ENCODE data around the gene MMP3. TPM values are rescaled to one million over a fixed set of nuclear protein-coding genes. Genes with fewer than 3 reads are reported as not detected.

Gene MMP3
- total and polyA plus RNA-seq, 4 experiments from 2014 or later: not detected

GRCh38 chr11:102813484-102813883 lies 29.9 kb downstream of the MMP3 start:
- Histone ChIP-seq H3K9me3 (ENCODE audit: control insufficient read depth in 1 of 2, low read length in 2 of 2) (no peaks in the 10 kb centered on the region), H3K4me3 (ENCODE audit: low read length in 2 of 2) (no peak overlapping the region), H3K4me1 (ENCODE audit: insufficient read depth, low read length) (no peaks in the 10 kb centered on the region), H3K27ac (ENCODE audit: low read depth, low read length) (no peak overlapping the region), H3K27me3 (ENCODE audit: insufficient read depth, low read length) (no peaks in the 10 kb centered on the region), H3K36me3 (ENCODE audit: insufficient read depth, low read length) (no peaks in the 10 kb centered on the region)
- H3K4me3 Mint-ChIP-seq: no peak overlapping the region
- H3K4me1 Mint-ChIP-seq: no peaks in the 10 kb centered on the region
- ChIA-PET CTCF (ENCODE audit: partially characterized antibody) (no interaction called here), POLR2A (ENCODE audit: partially characterized antibody) (no interaction called here)
- H3K27ac Mint-ChIP-seq: no peak overlapping the region
- no peak for DNase-seq
- no peaks in the 10 kb centered on the region for H3K36me3 Mint-ChIP-seq
- peaks cover 0 to 6% of the 10 kb centered on the region in 2 donors for H3K27me3 Mint-ChIP-seq
- intact Hi-C loops (cut with micrococcal nuclease): no loop called here
- H3K9me3 Mint-ChIP-seq: peaks cover 6 to 21% (median 15%) of the 10 kb centered on the region in 8 donors

DNA sequence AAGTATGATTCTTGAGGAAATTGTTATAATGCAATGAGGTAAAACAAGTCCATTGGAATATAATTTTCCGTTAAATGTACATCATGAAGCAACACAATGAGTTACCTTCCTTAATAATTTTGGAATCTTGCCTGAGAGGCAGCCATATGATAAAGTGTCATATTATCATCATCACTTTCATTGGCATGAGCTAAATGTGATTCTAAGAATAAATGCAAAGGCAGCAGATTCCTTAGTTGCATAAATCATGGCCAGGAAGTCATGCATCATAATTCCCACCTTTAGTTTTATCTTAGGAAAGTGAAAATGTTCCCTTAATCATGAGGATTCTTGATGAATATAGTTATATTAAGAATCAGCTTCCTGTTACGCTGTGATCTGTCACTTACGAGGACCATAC lies 31.2 kb downstream of the MMP3 start:
- intact Hi-C loops (cut with micrococcal nuclease): no loop called here
- Histone ChIP-seq H3K9me3 (ENCODE audit: control insufficient read depth in 1 of 2, low read length in 2 of 2) (no peaks in the 10 kb centered on the region), H3K4me1 (ENCODE audit: insufficient read depth, low read length) (no peaks in the 10 kb centered on the region), H3K27ac (ENCODE audit: low read depth, low read length) (no peak overlapping the region), H3K27me3 (ENCODE audit: insufficient read depth, low read length) (no peaks in the 10 kb centered on the region), H3K4me3 (ENCODE audit: low read length in 2 of 2) (no peak overlapping the region), H3K36me3 (ENCODE audit: insufficient read depth, low read length) (no peaks in the 10 kb centered on the region)
- DNase-seq: no peak
- no peak overlapping the region for H3K27ac Mint-ChIP-seq
- ChIA-PET CTCF (ENCODE audit: partially characterized antibody) (no interaction called here), POLR2A (ENCODE audit: partially characterized antibody) (no interaction called here)
- H3K36me3 Mint-ChIP-seq: no peaks in the 10 kb centered on the region
- H3K27me3 Mint-ChIP-seq: peaks cover 3 to 4% of the 10 kb centered on the region in 2 donors
- no peak overlapping the region for H3K4me3 Mint-ChIP-seq
- peaks cover 2 to 12% (median 7%) of the 10 kb centered on the region in 8 donors for H3K9me3 Mint-ChIP-seq
- H3K4me1 Mint-ChIP-seq: no peaks in the 10 kb centered on the region

DNA sequence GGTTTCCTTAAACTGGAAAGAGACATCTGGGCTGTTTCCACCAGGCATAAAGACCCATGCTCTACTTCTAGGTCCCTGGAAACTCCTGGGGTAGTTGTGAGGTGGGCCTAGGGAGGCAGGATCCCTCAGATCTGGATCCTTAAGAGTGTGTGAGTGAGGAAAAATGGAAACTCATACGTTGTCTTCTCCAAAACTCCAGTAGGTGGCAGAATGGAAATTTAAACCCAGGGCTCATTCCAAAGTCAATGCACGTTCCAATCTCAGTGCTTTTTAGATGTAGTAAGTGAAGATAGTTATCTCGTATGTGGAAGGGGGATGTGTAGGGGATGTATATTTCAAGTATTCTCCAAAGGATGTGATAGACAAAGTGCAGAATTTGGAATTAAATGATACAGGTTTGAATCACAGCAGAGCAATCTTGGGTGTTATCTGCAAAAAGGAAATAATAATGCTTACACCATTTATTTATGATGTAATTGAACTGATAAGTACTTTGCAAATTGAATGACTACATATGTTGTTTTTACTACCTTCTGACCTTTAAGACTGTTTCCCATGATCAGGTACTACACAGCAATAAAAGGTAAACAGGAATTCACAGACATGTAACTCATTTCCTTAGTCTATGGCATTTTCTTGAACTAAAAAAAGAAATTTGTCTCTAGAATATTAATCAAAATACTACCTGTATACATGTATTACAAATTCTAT lies 32.3 kb downstream of the MMP3 start:
- Mint-ChIP-seq H3K9me3 (peaks cover 0 to 12% (median 3%) of the 10 kb centered on the region in 8 donors), H3K4me1 (no peaks in the 10 kb centered on the region), H3K4me3 (no peak overlapping the region), H3K27ac (no peak overlapping the region), H3K27me3 (peaks cover 3% of the 10 kb centered on the region in 2 donors), H3K36me3 (no peaks in the 10 kb centered on the region)
- Histone ChIP-seq H3K36me3 (ENCODE audit: insufficient read depth, low read length) (no peaks in the 10 kb centered on the region), H3K4me1 (ENCODE audit: insufficient read depth, low read length) (no peaks in the 10 kb centered on the region), H3K27ac (ENCODE audit: low read depth, low read length) (no peak overlapping the region), H3K9me3 (ENCODE audit: control insufficient read depth in 1 of 2, low read length in 2 of 2) (no peaks in the 10 kb centered on the region), H3K4me3 (ENCODE audit: low read length in 2 of 2) (no peak overlapping the region), H3K27me3 (ENCODE audit: insufficient read depth, low read length) (no peaks in the 10 kb centered on the region)
- ChIA-PET CTCF (ENCODE audit: partially characterized antibody) (no interaction called here), POLR2A (ENCODE audit: partially characterized antibody) (no interaction called here)
- intact Hi-C loops (cut with micrococcal nuclease): no loop called here
- no peak for DNase-seq

DNA sequence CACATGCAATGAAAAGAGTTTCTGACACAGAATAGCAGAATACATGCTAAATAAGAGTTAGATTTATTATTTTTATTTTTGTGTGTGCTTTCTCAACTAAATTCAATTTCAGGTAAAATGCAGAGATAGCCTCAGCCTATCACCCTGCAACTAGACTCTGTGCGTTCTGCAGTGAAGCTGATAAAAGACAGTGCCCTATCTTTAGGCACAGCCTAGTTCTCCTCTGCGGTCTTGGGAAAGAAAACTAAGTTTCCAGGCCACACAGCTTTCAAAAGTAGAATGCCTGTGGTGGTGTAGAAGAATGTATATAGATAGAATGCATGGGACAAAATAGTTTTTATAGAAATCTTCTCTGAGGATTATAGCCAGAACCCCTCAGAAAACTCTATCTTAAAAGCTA lies 33.4 kb downstream of the MMP3 start:
- no peaks in the 10 kb centered on the region for H3K36me3 Mint-ChIP-seq
- intact Hi-C loops (cut with micrococcal nuclease): no loop called here
- H3K4me1 ChIP-seq (ENCODE audit: insufficient read depth, low read length): no peaks in the 10 kb centered on the region
- no peak overlapping the region for H3K27ac Mint-ChIP-seq
- POLR2A ChIA-PET (ENCODE audit: partially characterized antibody): no interaction called here
- no peaks in the 10 kb centered on the region for H3K27me3 ChIP-seq (ENCODE audit: insufficient read depth, low read length)
- H3K4me3 Mint-ChIP-seq: no peak overlapping the region
- CTCF ChIA-PET (ENCODE audit: partially characterized antibody): no interaction called here
- peaks cover 0 to 7% (median under 1%) of the 10 kb centered on the region in 8 donors for H3K9me3 Mint-ChIP-seq
- no peak overlapping the region for H3K27ac ChIP-seq (ENCODE audit: low read depth, low read length)
- H3K27me3 Mint-ChIP-seq: peaks cover 0 to 3% of the 10 kb centered on the region in 2 donors
- H3K36me3 ChIP-seq (ENCODE audit: insufficient read depth, low read length): no peaks in the 10 kb centered on the region
- no peaks in the 10 kb centered on the region for H3K9me3 ChIP-seq (ENCODE audit: control insufficient read depth in 1 of 2, low read length in 2 of 2)
- no peak overlapping the region for H3K4me3 ChIP-seq (ENCODE audit: low read length in 2 of 2)
- H3K4me1 Mint-ChIP-seq: no peaks in the 10 kb centered on the region
- DNase-seq: no peak

DNA sequence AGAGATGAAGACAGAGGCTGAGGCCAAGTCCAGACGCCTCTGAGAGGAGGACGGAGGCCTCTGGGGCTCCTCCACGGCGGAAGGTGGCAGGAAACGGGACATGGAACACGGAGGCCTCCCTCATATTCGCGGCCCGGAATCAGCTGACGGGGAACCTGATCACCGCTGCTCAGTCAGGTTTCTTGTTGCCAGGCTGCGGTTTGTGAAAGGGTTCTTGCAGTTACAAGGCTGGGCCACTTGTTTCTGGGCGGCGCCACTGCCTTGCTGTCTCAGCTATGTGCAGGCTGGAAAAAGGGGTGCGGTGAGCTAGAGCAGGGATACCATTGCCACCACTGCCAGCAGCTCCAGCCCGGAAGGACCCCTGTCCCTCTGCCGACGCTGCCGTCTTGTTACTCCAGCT lies 35.5 kb downstream of the MMP3 start:
- Histone ChIP-seq H3K36me3 (ENCODE audit: insufficient read depth, low read length) (no peaks in the 10 kb centered on the region), H3K4me3 (ENCODE audit: low read length in 2 of 2) (no peak overlapping the region), H3K27ac (ENCODE audit: low read depth, low read length) (no peak overlapping the region), H3K27me3 (ENCODE audit: insufficient read depth, low read length) (no peaks in the 10 kb centered on the region), H3K4me1 (ENCODE audit: insufficient read depth, low read length) (no peaks in the 10 kb centered on the region), H3K9me3 (ENCODE audit: control insufficient read depth in 1 of 2, low read length in 2 of 2) (no peaks in the 10 kb centered on the region)
- no peak for DNase-seq
- intact Hi-C loops (cut with micrococcal nuclease): no loop called here
- Mint-ChIP-seq H3K27me3 (peaks cover 0 to 13% of the 10 kb centered on the region in 2 donors), H3K27ac (no peak overlapping the region), H3K4me1 (no peaks in the 10 kb centered on the region), H3K9me3 (no peaks in the 10 kb centered on the region), H3K4me3 (no peak overlapping the region), H3K36me3 (no peaks in the 10 kb centered on the region)
- CTCF ChIA-PET (ENCODE audit: partially characterized antibody): no interaction called here
- POLR2A ChIA-PET (ENCODE audit: partially characterized antibody): no interaction called here

DNA sequence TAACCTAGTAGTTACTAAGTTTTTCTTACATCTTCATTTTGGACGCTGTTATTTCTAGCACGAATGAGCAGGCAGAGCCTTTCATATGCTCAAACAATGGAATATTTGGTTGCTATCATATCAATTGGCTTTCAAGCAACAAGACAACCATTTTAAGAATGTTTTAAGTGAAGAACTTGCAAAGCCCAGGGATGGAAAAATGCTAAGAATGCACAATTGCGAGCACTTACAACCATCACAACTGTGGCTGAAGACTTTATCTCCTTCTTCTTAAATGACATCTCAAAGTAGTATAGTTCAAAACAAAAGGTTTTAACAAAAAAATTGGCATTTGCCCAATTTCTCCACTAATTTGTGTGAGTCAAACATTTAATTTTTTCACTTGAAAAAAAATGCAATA lies 37.1 kb downstream of the MMP3 start:
- no peaks in the 10 kb centered on the region for H3K27me3 ChIP-seq (ENCODE audit: insufficient read depth, low read length)
- ChIA-PET POLR2A (ENCODE audit: partially characterized antibody) (no interaction called here), CTCF (ENCODE audit: partially characterized antibody) (no interaction called here)
- H3K9me3 ChIP-seq (ENCODE audit: control insufficient read depth in 1 of 2, low read length in 2 of 2): no peaks in the 10 kb centered on the region
- Mint-ChIP-seq H3K9me3 (no peaks in the 10 kb centered on the region), H3K4me1 (no peaks in the 10 kb centered on the region), H3K27ac (no peak overlapping the region), H3K27me3 (peaks cover 0 to 13% of the 10 kb centered on the region in 2 donors), H3K36me3 (no peaks in the 10 kb centered on the region), H3K4me3 (no peak overlapping the region)
- no peaks in the 10 kb centered on the region for H3K36me3 ChIP-seq (ENCODE audit: insufficient read depth, low read length)
- no peaks in the 10 kb centered on the region for H3K4me1 ChIP-seq (ENCODE audit: insufficient read depth, low read length)
- no peak for DNase-seq
- no peak overlapping the region for H3K27ac ChIP-seq (ENCODE audit: low read depth, low read length)
- intact Hi-C loops (cut with micrococcal nuclease): no loop called here
- no peak overlapping the region for H3K4me3 ChIP-seq (ENCODE audit: low read length in 2 of 2)

DNA sequence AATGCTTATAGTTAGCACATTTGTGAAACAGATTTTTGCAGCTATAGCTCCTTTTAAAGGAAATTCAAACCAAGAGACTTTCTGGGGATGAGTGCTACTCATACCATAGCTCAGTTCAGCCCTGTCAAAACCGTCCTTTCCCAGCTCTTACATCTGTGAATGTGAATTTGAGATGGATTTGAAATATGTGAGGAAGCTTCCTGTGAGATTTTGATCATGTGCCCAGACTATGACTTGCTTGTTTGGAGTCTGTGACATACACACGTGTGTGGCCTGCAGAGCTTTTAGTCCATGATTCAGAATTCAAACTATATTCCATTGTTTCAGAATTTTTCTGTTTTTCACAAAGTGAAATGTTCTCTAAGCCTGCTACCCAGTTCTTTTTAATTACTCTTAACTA lies 41.1 kb downstream of the MMP3 start:
- Mint-ChIP-seq H3K27me3 (peaks cover 2 to 9% of the 10 kb centered on the region in 2 donors), H3K9me3 (peaks cover 0 to 1% (median 0%) of the 10 kb centered on the region in 8 donors), H3K27ac (no peak overlapping the region), H3K4me3 (no peak overlapping the region), H3K36me3 (no peaks in the 10 kb centered on the region), H3K4me1 (no peaks in the 10 kb centered on the region)
- Histone ChIP-seq H3K27me3 (ENCODE audit: insufficient read depth, low read length) (no peaks in the 10 kb centered on the region), H3K27ac (ENCODE audit: low read depth, low read length) (no peak overlapping the region), H3K4me1 (ENCODE audit: insufficient read depth, low read length) (no peaks in the 10 kb centered on the region), H3K36me3 (ENCODE audit: insufficient read depth, low read length) (no peaks in the 10 kb centered on the region), H3K4me3 (ENCODE audit: low read length in 2 of 2) (no peak overlapping the region), H3K9me3 (ENCODE audit: control insufficient read depth in 1 of 2, low read length in 2 of 2) (no peaks in the 10 kb centered on the region)
- ChIA-PET CTCF (ENCODE audit: partially characterized antibody) (no interaction called here), POLR2A (ENCODE audit: partially characterized antibody) (no interaction called here)
- intact Hi-C loops (cut with micrococcal nuclease): no loop called here
- DNase-seq: no peak

DNA sequence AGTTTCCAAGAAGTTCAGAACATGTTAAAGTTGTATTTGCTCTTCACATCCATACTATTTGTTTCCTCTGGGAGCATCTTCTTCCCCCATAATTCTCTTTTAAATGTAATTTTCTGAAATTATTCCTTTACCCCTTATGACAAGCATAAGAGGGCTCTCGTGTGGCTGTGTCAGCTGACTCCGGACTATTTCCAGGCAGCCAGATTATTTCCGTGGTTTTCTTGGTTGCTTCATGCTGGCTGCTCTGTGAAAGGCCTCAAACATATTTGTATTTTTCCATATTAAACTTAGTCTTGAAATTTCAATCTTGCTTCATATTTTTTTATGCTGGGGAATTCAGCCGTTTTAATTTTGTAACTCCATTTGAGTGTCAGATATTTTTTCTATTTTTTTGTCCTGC lies 42.6 kb downstream of the MMP3 start:
- ChIA-PET POLR2A (ENCODE audit: partially characterized antibody) (no interaction called here), CTCF (ENCODE audit: partially characterized antibody) (no interaction called here)
- Mint-ChIP-seq H3K27ac (no peak overlapping the region), H3K36me3 (no peaks in the 10 kb centered on the region), H3K27me3 (peaks cover 3 to 9% of the 10 kb centered on the region in 2 donors), H3K4me3 (no peak overlapping the region), H3K4me1 (no peaks in the 10 kb centered on the region), H3K9me3 (peaks cover 0 to 1% (median 0%) of the 10 kb centered on the region in 8 donors)
- intact Hi-C loops (cut with micrococcal nuclease): no loop called here
- no peaks in the 10 kb centered on the region for H3K9me3 ChIP-seq (ENCODE audit: control insufficient read depth in 1 of 2, low read length in 2 of 2)
- no peaks in the 10 kb centered on the region for H3K36me3 ChIP-seq (ENCODE audit: insufficient read depth, low read length)
- no peak overlapping the region for H3K27ac ChIP-seq (ENCODE audit: low read depth, low read length)
- H3K4me3 ChIP-seq (ENCODE audit: low read length in 2 of 2): no peak overlapping the region
- H3K27me3 ChIP-seq (ENCODE audit: insufficient read depth, low read length): no peaks in the 10 kb centered on the region
- no peak for DNase-seq
- H3K4me1 ChIP-seq (ENCODE audit: insufficient read depth, low read length): no peaks in the 10 kb centered on the region

Data from CD4-positive, alpha-beta memory T cell (primary cell).